Measurements from ENCODE around the gene SAMD11. TPM values are rescaled to one million over a fixed set of nuclear protein-coding genes. Genes with fewer than 3 reads are reported as not detected.
"Not testable (repeated sequence)": the region's sequence is repeated elsewhere in the genome, so short reads cannot be mapped to it uniquely, and the experiment has no call there.

SAMD11 gene
- polyA plus RNA-seq, 4 donors: 44.0 to 107 (median 86.6) TPM

DNA sequence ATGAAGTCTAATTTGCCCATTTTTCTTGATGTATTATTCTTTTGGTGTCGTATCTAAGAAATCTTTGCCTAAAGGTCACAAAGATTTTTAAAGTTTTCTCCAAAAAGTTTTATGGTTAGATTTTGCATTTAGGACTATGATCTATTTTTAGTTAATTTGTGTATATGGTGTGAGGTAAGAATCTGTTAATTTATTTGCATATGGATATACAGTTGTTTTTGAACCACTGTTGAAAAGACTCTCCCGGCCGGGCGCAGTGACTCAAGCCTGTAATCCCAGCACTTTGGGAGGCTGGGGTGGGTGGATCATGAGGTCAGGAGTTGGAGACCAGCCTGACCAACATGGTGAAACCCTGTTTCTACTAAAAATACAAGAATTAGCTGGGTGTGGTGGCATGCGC, 64.3 kb downstream of the SAMD11 start:
- not testable (repeated sequence) for DNase-seq (ENCODE audit: low read depth in 4 of 4, low spot score in 2 of 4)

DNA sequence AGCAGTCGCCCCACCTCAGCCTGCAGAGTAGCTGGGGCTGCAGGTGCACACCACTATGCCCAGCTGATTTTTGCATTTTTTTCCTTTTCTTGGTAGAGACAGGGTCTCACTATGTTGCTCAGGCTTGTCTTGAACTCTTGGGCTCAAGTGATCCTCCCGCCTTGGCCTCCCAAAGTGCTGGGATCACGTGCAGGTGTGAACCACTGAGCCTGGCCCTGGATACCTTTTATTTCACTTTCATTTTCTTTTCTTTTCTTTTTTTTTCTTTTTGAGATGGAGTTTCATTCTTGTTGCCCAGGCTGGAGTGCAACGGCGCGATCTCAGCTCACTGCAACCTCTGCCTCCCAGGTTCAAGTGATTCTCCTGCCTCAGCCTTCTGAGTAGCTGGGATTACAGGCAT, 67.6 kb downstream of the SAMD11 start:
- not testable (repeated sequence) for DNase-seq (ENCODE audit: low read depth in 4 of 4, low spot score in 2 of 4)

DNA sequence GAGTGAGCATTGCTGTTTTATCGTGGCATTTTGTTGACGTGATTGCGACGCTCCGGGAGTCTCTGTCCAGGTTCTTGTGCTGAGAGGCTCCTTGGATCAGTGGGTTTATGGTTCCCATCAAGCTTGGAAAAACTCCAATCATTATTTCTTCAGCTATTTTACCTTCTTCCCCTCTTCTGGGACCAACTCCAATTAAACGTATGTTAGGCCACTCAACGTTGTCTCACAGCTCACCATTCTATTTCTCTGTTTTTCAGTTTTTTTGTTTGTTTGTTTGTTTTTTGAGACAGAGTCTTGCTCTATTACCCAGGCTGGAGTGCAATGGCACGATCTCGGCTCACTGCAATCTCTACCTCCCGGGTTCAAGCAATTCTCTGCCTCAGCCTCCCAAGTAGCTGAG, 68.2 kb downstream of the SAMD11 start:
- no peak for DNase-seq (ENCODE audit: low read depth in 4 of 4, low spot score in 2 of 4)

DNA sequence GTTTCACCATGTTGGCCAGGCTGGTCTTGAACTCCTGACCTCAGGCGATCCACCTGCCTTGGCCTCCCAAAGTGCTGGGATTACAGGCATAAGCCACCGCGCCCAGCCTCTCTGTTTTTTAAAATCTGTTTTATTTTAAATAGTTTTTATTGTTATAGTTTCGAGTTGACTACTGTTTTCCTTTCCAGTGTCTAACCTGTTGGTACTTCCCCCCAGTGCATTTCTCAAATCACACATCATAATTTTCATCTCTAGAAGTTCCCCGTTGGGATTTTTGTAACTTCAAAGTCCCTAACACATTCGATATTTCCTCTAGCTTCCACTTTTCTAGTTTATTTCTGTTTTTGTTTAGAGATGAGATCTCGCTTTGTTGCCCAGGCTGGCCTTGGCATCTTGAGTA, 68.6 kb downstream of the SAMD11 start:
- DNase-seq (ENCODE audit: low read depth in 4 of 4, low spot score in 2 of 4): no peak

DNA sequence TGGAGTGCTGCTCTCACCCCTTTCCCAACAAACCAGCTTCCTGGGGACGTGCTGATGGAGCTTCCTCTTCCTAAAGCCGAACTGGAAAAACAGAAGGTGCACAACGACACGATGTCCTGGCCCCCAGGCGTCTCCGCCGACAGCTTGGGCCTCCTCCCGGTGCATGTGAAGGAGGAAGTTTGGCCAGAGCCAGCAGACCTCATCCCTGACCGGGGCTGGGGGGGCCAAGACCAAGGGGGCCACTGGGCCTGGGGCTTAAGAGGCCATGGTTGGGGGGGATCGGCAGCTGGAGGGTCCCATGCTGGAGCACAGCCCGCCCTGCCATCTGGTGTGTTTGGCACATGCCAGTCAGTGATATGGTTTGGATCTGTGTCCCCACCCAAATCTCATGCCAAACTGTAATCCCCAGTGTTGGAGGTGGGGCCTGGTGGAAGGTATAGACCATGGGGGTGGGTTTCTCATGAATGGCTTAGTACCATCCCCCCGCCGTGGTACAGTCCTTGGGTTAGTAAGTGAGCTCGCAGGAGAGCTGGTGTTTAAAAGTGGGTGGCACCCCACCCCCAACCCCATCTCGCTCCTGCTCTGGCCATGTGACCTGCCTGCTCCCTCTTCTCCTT, 69.8 kb downstream of the SAMD11 start:
- no peak for DNase-seq (ENCODE audit: low read depth in 4 of 4, low spot score in 2 of 4)

Other genes with a start within 250 kb of the SAMD11 start
- gene OR4F16, start 237.3 kb upstream of the SAMD11 start, polyA plus RNA-seq (ENCODE audit: insufficient read length in 4 of 4): under 1 TPM in 1 of 4 donors, not detected in 3; 0.21 TPM
- 10 to 100 TPM; 55.8 to 70.0 (median 64.6) TPM for gene NOC2L, start 35.3 kb downstream of the SAMD11 start, polyA plus RNA-seq (ENCODE audit: insufficient read length in 4 of 4)
- 10 to 100 TPM in 2 of 4 donors, 1 to 10 TPM in 2; 7.3 to 18.8 (median 12.1) TPM for gene KLHL17, start 36.7 kb downstream of the SAMD11 start, polyA plus RNA-seq (ENCODE audit: insufficient read length in 4 of 4)
- gene PLEKHN1, start 42.6 kb downstream of the SAMD11 start, polyA plus RNA-seq (ENCODE audit: insufficient read length in 4 of 4): under 1 TPM; 0.13 to 0.70 (median 0.32) TPM
- gene PERM1, start 58.2 kb downstream of the SAMD11 start, polyA plus RNA-seq (ENCODE audit: insufficient read length in 4 of 4): under 1 TPM in 2 of 4 donors, not detected in 2; 0.30 to 0.46 TPM
- gene HES4, start 76.2 kb downstream of the SAMD11 start, polyA plus RNA-seq (ENCODE audit: insufficient read length in 4 of 4): 10 to 100 TPM; 15.9 to 41.0 (median 35.2) TPM
- gene ISG15, start 89.6 kb downstream of the SAMD11 start, polyA plus RNA-seq (ENCODE audit: insufficient read length in 4 of 4): 10 to 100 TPM; 12.8 to 19.8 (median 16.2) TPM
- 100 to 1,000 TPM; 176 to 318 (median 282) TPM for gene AGRN, start 96.2 kb downstream of the SAMD11 start, polyA plus RNA-seq (ENCODE audit: insufficient read length in 4 of 4)
- gene RNF223, start 150.4 kb downstream of the SAMD11 start, polyA plus RNA-seq (ENCODE audit: insufficient read length in 4 of 4): under 1 TPM; 0.32 to 0.78 (median 0.69) TPM
- 10 to 100 TPM in 3 of 4 donors, 1 to 10 TPM in 1; 5.5 to 24.1 (median 14.1) TPM for gene C1orf159, start 192.2 kb downstream of the SAMD11 start, polyA plus RNA-seq (ENCODE audit: insufficient read length in 4 of 4)
- gene TTLL10, start 250.0 kb downstream of the SAMD11 start, polyA plus RNA-seq (ENCODE audit: insufficient read length in 4 of 4): 1 to 10 TPM in 1 of 4 donors, under 1 TPM in 3; 0.41 to 1.1 (median 0.63) TPM

Measured in left renal cortex interstitium (tissue), 4 donors.